Activated CD8-positive, alpha-beta T cell treated with anti-CD3 and anti-CD28 coated beads, Interleukin-2, amount 10 ng/mL, durations not matched to agents 7 days and 5 days (primary cell): ENCODE results near the gene CCAR1. TPM values are rescaled to one million over a fixed set of nuclear protein-coding genes. Genes with fewer than 3 reads are reported as not detected.
"Not testable (repeated sequence)": the region's sequence is repeated elsewhere in the genome, so short reads cannot be mapped to it uniquely, and the experiment has no call there.

ENCODE experiments used
- ATAC-seq: fragments of 150-1000 bp; cut with Tn5 transposase; one replicate; pipeline ENCODE4 v1.10.0; 2021; ENCODE audit warnings: moderate library complexity
- CTCF ChIA-PET: fragments of 350-600 bp; sonication (Branson Sonifier 250); formaldehyde crosslinking; loops from one replicate; lab custom pipeline; 2021; ENCODE audit warnings: antibody characterized with exemption; lab: Charles Lee
- POLR2A ChIA-PET: fragments of 350-600 bp; sonication (Branson Sonifier 250); formaldehyde crosslinking; loops from one replicate; lab custom pipeline; 2021; ENCODE audit warnings: antibody characterized with exemption; lab: Charles Lee
- DNase-seq: peaks from one replicate; pipeline ENCODE4 v3.0.0-alpha.2; 2020
- H3K27ac Mint-ChIP-seq: one replicate; pipeline ENCODE4 v1.8.0; 2021; ENCODE audit warnings: mild to moderate bottlenecking, mixed read lengths
- H3K27me3 Mint-ChIP-seq: one replicate; pipeline ENCODE4 v1.8.0; 2021; ENCODE audit warnings: low read depth, mixed read lengths
- H3K36me3 Mint-ChIP-seq: one replicate; pipeline ENCODE4 v1.8.0; 2021; ENCODE audit warnings: low read depth, mixed read lengths
- H3K4me1 Mint-ChIP-seq: one replicate; pipeline ENCODE4 v1.8.0; 2021; ENCODE audit warnings: low read depth, mixed read lengths
- H3K4me3 Mint-ChIP-seq: one replicate; pipeline ENCODE4 v1.8.0; 2021; ENCODE audit warnings: mild to moderate bottlenecking, mixed read lengths
- H3K9me3 Mint-ChIP-seq: one replicate; pipeline ENCODE4 v1.8.0; 2022; ENCODE audit warnings: mixed read lengths; ENCODE audit not compliant: insufficient read depth
- total RNA-seq, 2 experiments: library from RNA; stranded (reverse); gene quantifications; one replicate each; pipeline ENCODE4 v1.2.3, GENCODE V29; 2021

Gene CCAR1
- total RNA-seq, 2 experiments from 2014 or later: 85.7 to 95.4 TPM

DNA sequence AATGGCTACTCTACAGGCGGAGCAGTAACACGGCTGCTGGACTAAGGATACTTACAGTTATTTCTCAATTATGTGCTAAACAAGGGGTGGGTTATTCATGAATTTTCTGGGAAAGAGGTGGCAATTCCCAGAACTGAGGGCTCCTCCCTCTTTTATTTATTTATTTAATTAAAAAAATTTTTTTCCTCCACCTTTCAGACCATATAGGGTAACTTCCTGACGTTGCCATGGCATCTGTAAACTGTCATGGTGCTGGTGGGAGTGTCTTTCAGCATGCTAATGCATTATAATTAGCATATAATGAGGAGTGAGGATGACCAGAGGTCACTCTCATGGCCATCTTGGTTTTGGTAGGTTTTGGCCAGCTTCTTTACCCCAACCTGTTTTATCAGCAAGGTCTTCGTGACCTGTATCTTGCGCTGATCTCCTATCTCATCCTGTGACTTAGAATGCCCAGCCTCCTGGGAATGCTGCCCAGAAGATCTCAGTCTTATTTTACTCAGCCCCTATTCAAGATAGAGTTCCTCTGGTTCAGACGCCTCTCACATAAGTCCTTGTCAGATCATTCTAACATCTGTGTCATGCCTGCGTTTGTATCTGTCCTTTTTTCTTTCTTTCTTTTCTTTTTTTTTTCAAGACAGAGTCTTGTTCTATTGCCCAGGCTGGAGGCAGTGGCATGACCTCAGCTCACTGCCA is 90.4 kb downstream of the CCAR1 start:
- Mint-ChIP-seq H3K9me3 (no peaks in the 10 kb centered on the region), H3K4me1 (no peaks in the 10 kb centered on the region), H3K36me3 (no peaks in the 10 kb centered on the region), H3K27me3 (no peaks in the 10 kb centered on the region), H3K4me3 (no peak overlapping the region), H3K27ac (no peak overlapping the region)
- ATAC-seq (no peak), DNase-seq (no peak)
- ChIA-PET CTCF (no interaction called here), POLR2A (no interaction called here)

DNA sequence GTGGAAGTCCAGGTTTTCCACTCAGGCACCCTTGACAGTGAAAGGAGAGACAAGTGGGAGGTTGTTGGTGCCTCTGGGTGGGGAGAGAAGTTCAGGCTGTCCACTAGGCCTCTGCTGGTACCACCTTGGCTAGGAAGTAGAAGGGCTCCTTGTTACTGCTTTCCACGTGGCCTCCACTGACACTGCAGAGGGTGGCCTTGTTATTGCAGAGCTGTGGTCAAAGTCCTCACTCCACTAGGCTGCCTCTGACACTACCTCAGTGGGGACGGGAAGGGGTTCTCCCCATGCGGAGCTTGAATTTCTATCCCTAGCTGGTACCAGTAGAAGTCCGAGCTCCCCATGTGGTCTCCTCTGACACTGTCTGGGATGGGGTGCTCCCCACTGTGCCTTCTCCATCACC is 91.4 kb downstream of the CCAR1 start:
- Mint-ChIP-seq H3K27me3 (no peaks in the 10 kb centered on the region), H3K27ac (no peak overlapping the region), H3K4me1 (no peaks in the 10 kb centered on the region), H3K4me3 (no peak overlapping the region), H3K36me3 (no peaks in the 10 kb centered on the region), H3K9me3 (no peaks in the 10 kb centered on the region)
- ATAC-seq: no peak
- ChIA-PET POLR2A (interaction anchor here (1.0 kb wide), 1 partner anchor 88 kb away, joined by 3 read pairs; the partner anchor contains the start of gene DDX50), CTCF (no interaction called here)
- DNase-seq: no peak

DNA sequence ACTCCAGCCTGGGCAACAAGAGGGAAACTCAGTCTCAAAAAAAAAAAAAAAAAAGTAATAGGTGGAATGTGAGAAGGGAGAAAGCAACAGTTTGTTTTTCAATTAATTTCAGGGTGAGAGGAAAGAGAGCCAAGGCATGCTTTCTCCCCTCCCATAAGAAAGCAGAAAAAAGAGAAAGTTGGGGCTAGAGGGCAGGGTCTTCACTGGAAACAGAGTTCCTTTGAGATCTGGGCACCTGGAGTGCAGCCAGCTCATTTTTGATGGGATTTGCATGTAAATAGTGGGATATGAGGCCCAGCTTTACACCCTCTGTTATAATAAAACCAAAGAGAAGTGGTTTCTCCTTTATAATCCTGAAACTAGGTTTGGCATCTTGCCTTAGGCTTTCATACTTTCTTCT is 92.5 kb downstream of the CCAR1 start:
- H3K4me3 Mint-ChIP-seq: no peak overlapping the region
- DNase-seq (no peak), ATAC-seq (no peak)
- no peak overlapping the region for H3K27ac Mint-ChIP-seq
- no peaks in the 10 kb centered on the region for H3K36me3 Mint-ChIP-seq
- CTCF ChIA-PET: interaction anchor here (0.7 kb wide), 1 partner anchor 2000 kb away, joined by 3 read pairs; no protein-coding TSS in a partner anchor
- no peaks in the 10 kb centered on the region for H3K9me3 Mint-ChIP-seq
- H3K27me3 Mint-ChIP-seq: no peaks in the 10 kb centered on the region
- POLR2A ChIA-PET: no interaction called here
- no peaks in the 10 kb centered on the region for H3K4me1 Mint-ChIP-seq

DNA sequence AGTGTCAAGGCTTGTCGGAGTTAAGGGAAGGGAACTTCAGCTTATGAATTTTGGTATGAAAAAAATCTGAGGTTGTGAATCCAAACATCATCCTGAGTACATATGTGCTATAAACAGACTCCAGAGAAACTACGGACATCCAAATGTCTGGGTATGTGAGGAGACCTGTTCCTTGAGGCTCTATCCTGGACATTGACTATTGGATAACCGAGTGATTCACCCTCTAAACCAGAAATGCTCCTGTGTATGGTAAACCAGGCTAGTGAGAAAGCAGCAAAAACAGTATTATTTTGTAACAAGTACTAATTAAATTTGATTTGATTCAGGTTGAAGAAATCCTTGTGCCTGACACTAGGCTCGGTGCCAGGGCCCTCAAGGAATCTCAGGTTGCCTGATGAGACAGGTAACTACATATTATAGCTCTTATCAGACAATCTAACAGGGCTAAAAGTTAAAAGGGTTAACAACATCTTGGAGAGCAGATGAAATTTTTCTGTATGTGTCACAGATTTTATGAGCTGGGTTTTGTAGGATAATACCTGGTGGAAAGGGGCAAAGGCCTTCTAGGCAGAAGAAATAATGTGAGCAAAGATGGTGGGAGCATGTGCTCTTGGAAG is 95.9 kb downstream of the CCAR1 start:
- no peaks in the 10 kb centered on the region for H3K27me3 Mint-ChIP-seq
- H3K4me1 Mint-ChIP-seq: no peaks in the 10 kb centered on the region
- no peaks in the 10 kb centered on the region for H3K36me3 Mint-ChIP-seq
- no peak overlapping the region for H3K27ac Mint-ChIP-seq
- H3K4me3 Mint-ChIP-seq: no peak overlapping the region
- CTCF ChIA-PET: no interaction called here
- DNase-seq (no peak), ATAC-seq (no peak)
- POLR2A ChIA-PET: no interaction called here
- no peaks in the 10 kb centered on the region for H3K9me3 Mint-ChIP-seq

DNA sequence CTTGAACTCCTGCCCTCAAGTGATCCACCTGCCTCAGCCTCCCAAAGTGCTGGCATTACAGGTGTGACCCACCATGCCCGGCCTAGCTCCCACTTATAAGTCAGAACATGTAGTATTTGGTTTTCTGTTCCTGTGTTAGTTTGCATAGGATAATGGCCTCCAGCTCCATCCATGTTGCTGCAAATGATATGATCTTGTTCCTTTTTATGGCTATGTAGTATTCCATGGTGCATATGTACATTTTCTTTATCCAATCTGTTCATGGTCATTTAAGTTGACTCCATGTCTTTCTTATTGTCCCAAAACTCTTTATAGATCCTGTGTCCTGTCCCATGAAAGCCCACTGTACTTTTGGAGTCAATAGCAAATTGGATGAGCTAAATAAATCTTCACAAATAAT is 99.3 kb downstream of the CCAR1 start:
- H3K9me3 Mint-ChIP-seq, H3K27ac Mint-ChIP-seq, ATAC-seq, H3K4me1 Mint-ChIP-seq, POLR2A ChIA-PET, H3K36me3 Mint-ChIP-seq, H3K4me3 Mint-ChIP-seq, DNase-seq, H3K27me3 Mint-ChIP-seq: not testable (repeated sequence)
- CTCF ChIA-PET: interaction anchor here (1.1 kb wide), 1 partner anchor 77 kb away, joined by 3 read pairs; no protein-coding TSS in a partner anchor

DNA sequence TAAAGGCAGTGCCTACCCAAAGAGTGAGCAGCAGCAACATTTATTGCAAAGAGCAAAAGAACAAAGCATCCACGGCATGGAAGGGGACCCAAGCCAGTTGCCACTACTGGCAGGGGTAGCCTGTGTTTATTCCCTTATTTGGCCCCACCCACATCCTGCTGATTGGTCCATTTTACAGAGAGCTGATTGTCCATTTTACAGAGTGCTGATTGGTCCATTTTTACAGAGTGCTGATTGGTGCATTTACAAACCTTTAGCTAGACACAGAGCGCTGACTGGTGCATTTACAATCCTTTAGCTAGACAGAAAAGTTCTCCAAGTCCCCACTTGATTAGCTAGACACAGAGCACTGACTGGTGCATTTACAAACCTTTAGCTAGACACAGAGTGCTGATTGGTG is 101.6 kb downstream of the CCAR1 start:
- H3K4me3 Mint-ChIP-seq, CTCF ChIA-PET, H3K4me1 Mint-ChIP-seq, ATAC-seq, H3K9me3 Mint-ChIP-seq, H3K27ac Mint-ChIP-seq, H3K36me3 Mint-ChIP-seq, DNase-seq, H3K27me3 Mint-ChIP-seq: not testable (repeated sequence)
- POLR2A ChIA-PET: interaction anchor here (0.7 kb wide), 1 partner anchor 49 kb away, joined by 3 read pairs; no protein-coding TSS in a partner anchor

DNA sequence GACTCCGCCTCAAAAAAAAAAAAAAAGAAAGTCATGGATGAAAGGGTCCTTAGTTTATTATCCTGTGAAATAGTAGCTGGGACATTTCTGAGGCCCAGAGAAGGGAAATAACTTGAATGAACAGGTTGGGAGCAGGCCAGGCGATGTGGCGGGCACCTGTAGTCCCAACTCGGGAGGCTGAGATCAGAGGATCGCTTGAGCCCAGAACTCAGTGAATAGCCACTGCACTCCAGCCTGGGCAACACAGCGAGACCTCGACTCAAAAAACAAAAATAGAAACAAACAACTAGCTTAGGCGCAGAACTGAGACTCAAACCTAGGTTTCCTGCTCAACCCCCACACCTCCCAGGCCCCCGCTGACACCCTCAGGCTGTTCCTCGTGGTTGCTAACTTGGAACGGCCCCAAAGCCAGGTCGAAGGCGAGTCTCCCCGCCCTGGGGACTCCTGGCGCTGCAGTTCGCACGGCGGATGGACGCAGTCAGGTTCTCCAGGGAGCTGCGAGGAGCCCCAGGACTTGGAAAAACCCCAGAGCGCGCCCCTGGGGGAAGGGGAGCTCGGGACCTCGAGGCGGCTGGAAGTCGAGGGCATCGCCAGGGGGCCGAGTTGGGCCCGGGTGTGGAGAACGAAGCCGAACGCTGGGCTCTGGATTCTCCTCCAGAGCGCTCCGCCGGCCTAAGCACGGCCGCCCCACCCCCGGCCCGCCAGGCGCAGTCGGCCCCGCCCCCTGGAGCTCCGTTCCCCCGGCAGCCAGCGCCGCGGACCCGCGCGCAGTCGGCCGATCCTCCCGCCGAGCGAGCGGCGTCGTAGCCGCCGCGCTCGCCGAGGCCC is 105.9 kb downstream of the CCAR1 start, which contains the start of gene STOX1:
Gene STOX1, plus strand, starts transcription at position 768 of the 828 bp plus-strand sequence. CDS start 93 bp downstream, outside the sequence.
- peak; percentile 85 for ATAC-seq
- no peak within 1 kb of the TSS for H3K27ac Mint-ChIP-seq
- no peaks in the 10 kb centered on the region for H3K9me3 Mint-ChIP-seq
- ChIA-PET CTCF (interaction anchor here (0.7 to 1.2 kb wide), 5 partner anchors 40 to 129 kb away, joined by 3 to 5 read pairs (median 3); partner anchors contain the start of gene DDX21), POLR2A (interaction anchor here (0.7 to 0.8 kb wide), 2 partner anchors 129 to 355 kb away, joined by 3 to 4 read pairs; partner anchors contain the start of genes DDX21 and DNA2)
- peaks cover 19% of the 10 kb centered on the region for H3K27me3 Mint-ChIP-seq
- DNase-seq: peak; percentile 62
- peaks cover 14% of the 10 kb centered on the region for H3K4me1 Mint-ChIP-seq
- peak within 1 kb of the TSS; percentile 73 for H3K4me3 Mint-ChIP-seq
- H3K36me3 Mint-ChIP-seq: no peaks in the 10 kb centered on the region

DNA sequence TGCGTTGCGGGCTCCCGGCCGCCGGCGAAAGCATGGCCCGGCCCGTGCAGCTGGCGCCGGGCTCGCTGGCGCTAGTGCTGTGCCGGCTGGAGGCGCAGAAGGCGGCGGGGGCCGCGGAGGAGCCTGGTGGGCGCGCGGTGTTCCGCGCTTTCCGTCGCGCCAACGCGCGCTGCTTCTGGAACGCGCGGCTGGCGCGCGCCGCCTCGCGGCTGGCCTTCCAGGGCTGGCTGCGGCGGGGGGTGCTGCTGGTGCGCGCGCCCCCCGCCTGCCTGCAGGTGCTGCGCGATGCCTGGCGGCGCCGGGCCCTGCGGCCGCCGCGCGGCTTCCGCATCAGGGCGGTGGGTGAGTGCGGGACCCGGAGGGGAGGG is 106.5 kb downstream of the CCAR1 start:
- peaks cover 21% of the 10 kb centered on the region for H3K27me3 Mint-ChIP-seq
- DNase-seq, H3K9me3 Mint-ChIP-seq, H3K4me3 Mint-ChIP-seq, H3K27ac Mint-ChIP-seq, ATAC-seq, H3K36me3 Mint-ChIP-seq: not testable (repeated sequence)
- CTCF ChIA-PET: interaction anchor here (0.7 to 1.2 kb wide), 5 partner anchors 40 to 129 kb away, joined by 3 to 5 read pairs (median 3); partner anchors contain the start of gene DDX21
- POLR2A ChIA-PET: interaction anchor here (0.7 to 0.8 kb wide), 2 partner anchors 128 to 356 kb away, joined by 3 to 4 read pairs; partner anchors contain the start of genes DDX21 and DNA2
- peaks cover 14% of the 10 kb centered on the region for H3K4me1 Mint-ChIP-seq

DNA sequence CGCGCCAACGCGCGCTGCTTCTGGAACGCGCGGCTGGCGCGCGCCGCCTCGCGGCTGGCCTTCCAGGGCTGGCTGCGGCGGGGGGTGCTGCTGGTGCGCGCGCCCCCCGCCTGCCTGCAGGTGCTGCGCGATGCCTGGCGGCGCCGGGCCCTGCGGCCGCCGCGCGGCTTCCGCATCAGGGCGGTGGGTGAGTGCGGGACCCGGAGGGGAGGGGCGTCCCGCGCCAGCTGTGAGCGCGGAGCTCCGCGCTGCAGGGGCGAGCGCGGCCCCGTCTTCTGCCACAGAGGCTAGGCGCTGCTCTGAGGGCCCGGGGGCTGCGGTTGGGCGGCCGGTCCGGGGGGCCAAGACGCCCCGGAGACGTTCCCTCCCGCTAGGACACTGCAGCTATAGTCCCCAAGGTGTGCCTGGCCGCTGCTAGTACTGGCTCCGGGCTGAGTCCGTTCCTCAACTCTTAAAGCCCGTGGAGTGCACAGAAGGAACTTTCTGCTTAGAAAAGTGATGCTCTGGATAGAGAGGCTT is 107.1 kb downstream of the CCAR1 start:
- H3K36me3 Mint-ChIP-seq, CTCF ChIA-PET, DNase-seq, H3K27ac Mint-ChIP-seq, POLR2A ChIA-PET, H3K9me3 Mint-ChIP-seq: not testable (repeated sequence)
- Mint-ChIP-seq H3K4me1 (peaks cover 14% of the 10 kb centered on the region), H3K27me3 (peaks cover 21% of the 10 kb centered on the region), H3K4me3 (peak overlapping the region; percentile 42)
- ATAC-seq: peak; percentile 59

DNA sequence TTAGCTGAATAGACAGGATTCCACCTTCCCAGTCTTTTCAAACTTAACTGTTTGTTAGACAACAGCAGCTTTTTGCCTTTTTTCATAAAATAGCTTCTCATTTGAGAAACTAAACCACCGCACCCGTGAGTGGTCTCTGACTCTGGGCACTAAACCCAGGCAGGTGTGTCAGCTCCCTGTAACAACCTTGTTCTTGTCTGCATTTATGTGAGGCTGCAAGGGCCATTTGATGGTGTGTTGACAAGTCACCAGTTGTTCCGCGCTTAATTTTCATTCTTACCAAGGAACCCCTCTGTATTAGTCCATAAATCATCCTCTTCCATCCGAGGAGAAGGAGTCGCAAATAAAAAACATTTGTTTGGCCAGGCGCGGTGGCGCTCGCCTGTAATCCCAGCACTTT is 107.8 kb downstream of the CCAR1 start:
- H3K27ac Mint-ChIP-seq: no peak overlapping the region
- DNase-seq (no peak), ATAC-seq (no peak)
- peaks cover 21% of the 10 kb centered on the region for H3K27me3 Mint-ChIP-seq
- H3K4me1 Mint-ChIP-seq: peaks cover 14% of the 10 kb centered on the region
- POLR2A ChIA-PET: no interaction called here
- H3K4me3 Mint-ChIP-seq: peak overlapping the region; percentile 42
- CTCF ChIA-PET: no interaction called here
- no peaks in the 10 kb centered on the region for H3K9me3 Mint-ChIP-seq
- no peaks in the 10 kb centered on the region for H3K36me3 Mint-ChIP-seq

DNA sequence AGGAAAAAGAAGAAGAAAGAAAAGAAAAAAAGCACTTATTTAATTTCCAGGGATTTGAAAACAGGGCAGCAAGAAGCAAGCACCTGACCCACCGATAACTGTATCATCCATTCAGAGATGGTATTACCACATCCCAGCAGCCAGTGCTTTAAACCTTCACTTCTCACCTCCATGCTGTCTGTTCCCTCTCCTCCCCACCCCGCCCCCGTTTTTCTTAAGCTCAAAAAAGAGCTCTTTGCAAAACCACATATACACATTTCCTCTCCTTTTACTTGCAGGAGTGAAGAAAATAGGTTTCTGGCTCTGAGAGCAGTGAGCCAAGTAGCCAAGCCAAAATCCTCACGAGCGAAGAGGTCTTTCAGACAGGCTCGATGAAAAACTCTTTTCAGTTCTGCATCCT is 108.5 kb downstream of the CCAR1 start:
- H3K36me3 Mint-ChIP-seq: no peaks in the 10 kb centered on the region
- no peak for ATAC-seq
- no peak overlapping the region for H3K4me3 Mint-ChIP-seq
- H3K4me1 Mint-ChIP-seq: peaks cover 14% of the 10 kb centered on the region
- peaks cover 21% of the 10 kb centered on the region for H3K27me3 Mint-ChIP-seq
- ChIA-PET POLR2A (no interaction called here), CTCF (no interaction called here)
- no peak for DNase-seq
- no peaks in the 10 kb centered on the region for H3K9me3 Mint-ChIP-seq
- no peak overlapping the region for H3K27ac Mint-ChIP-seq
